Measurements from ENCODE around the gene CWF19L2. TPM values are rescaled to one million over a fixed set of nuclear protein-coding genes. Genes with fewer than 3 reads are reported as not detected.

CWF19L2 gene
- polyA plus RNA-seq, 1 of the 3 experiments (the other 2 are of a cell fraction): 0.74 TPM

DNA sequence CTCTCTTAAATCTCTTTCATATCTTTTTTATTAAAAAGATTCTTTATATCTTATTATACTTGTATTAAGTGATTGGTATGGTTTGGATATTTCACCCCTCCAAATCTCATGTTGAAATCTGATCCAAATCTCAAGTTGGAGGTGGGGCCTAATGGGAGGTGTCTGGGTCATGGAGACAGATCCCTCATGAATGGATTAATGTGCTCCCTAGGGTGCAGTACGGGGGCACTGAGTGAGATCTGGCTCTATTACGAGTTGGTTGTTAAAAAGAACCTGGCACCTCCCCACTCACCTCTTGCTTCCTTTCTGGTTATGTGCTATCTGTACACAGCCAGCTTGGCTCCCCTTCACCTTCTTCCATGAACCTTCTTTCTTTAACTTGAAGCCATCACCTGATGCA lies 149.6 kb downstream of the CWF19L2 start (continued):
- no peak for TF ChIP-seq RCOR1 (IDR thresholded peaks at IDR 0.05; ENCODE audit: low read length)

DNA sequence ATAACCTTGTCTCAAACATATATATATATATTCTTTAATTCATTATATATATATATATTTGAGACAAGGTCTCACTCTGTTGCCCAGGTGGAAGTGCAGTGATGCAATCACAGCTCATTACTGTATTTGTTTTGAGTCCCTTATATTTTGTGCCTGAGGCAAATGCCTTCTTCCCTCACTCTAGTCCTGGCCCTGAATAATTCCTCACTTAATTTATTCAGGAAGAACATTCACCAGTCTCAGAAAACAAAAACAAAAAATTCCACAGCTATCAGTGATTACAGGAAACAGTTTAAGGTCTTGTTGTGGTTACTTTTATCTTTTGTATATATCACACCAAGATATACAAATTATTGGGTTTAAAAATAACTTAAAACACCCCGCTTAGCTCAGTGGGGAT lies 155.7 kb downstream of the CWF19L2 start:
- H3K36me3 ChIP-seq (replicated peaks in 1 of 2; ENCODE audit: control insufficient read depth in 1 of 2, insufficient read depth in 2 of 2, low read length in 1 of 2): peaks cover 2 to 4% of the 10 kb centered on the region in 2 experiments
- no peaks in the 10 kb centered on the region for H3K79me2 ChIP-seq (ENCODE audit: insufficient read depth)
- no peaks in the 10 kb centered on the region for H3K9me3 ChIP-seq
- H3K9me2 ChIP-seq: no peaks in the 10 kb centered on the region
- no peak overlapping the region for H3K27ac ChIP-seq (ENCODE audit: low read depth in 2 of 2, low read length in 1 of 2)
- no peaks in the 10 kb centered on the region for H3K27me3 ChIP-seq (ENCODE audit: insufficient read depth)
- H3K9ac ChIP-seq: no peak overlapping the region
- no peaks in the 10 kb centered on the region for H3K4me1 ChIP-seq (ENCODE audit: control insufficient read depth in 1 of 2, insufficient read depth in 2 of 2, low read depth in 1 of 2, low read length in 1 of 2)
- ChIA-PET POLR2A (no interaction called here), CTCF (interaction anchor here (0.6 to 1.0 kb wide), 2 partner anchors 21 to 524 kb away, joined by 3 to 4 read pairs; no protein-coding TSS in a partner anchor)
- no peaks in the 10 kb centered on the region for H4K20me1 ChIP-seq (ENCODE audit: insufficient read depth)
- no peak overlapping the region for H3K4me2 ChIP-seq
- H3F3A ChIP-seq (replicated peaks; ENCODE audit: insufficient read depth): no peaks in the 10 kb centered on the region
- WGBS (ENCODE audit: low lambda C conversion rate): 100% methylated on average over 1 of the region's 1 CpG
- DNase-seq: no peak
- H2AFZ ChIP-seq (ENCODE audit: low read depth): no peak overlapping the region
- H3K4me3 ChIP-seq (ENCODE audit: low read depth in 2 of 2, low read length in 1 of 2): no peak overlapping the region
- TF ChIP-seq RCOR1 (IDR thresholded peaks at IDR 0.05; ENCODE audit: low read length): no peak
- TF ChIP-seq MXI1 (IDR thresholded peaks at IDR 0.05; ENCODE audit: low read depth, low read length): no peak
- TF ChIP-seq EP300 (IDR thresholded peaks at IDR 0.05; ENCODE audit: borderline replicate concordance in 1 of 2, low read depth in 1 of 2, low read length in 1 of 2): no peak
- no peak for TF ChIP-seq RXRA (IDR thresholded peaks at IDR 0.05; ENCODE audit: borderline replicate concordance, low read depth)
- TF ChIP-seq, protein P1, sequence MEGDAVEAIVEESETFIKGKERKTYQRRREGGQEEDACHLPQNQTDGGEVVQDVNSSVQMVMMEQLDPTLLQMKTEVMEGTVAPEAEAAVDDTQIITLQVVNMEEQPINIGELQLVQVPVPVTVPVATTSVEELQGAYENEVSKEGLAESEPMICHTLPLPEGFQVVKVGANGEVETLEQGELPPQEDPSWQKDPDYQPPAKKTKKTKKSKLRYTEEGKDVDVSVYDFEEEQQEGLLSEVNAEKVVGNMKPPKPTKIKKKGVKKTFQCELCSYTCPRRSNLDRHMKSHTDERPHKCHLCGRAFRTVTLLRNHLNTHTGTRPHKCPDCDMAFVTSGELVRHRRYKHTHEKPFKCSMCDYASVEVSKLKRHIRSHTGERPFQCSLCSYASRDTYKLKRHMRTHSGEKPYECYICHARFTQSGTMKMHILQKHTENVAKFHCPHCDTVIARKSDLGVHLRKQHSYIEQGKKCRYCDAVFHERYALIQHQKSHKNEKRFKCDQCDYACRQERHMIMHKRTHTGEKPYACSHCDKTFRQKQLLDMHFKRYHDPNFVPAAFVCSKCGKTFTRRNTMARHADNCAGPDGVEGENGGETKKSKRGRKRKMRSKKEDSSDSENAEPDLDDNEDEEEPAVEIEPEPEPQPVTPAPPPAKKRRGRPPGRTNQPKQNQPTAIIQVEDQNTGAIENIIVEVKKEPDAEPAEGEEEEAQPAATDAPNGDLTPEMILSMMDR (IDR thresholded peaks at IDR 0.05): no peak
- no peak for TF ChIP-seq CHD2 (IDR thresholded peaks at IDR 0.05; ENCODE audit: low read length, partially characterized antibody)
- TF ChIP-seq GATA2 (CRISPR knock-in tag; IDR thresholded peaks at IDR 0.05): no peak

DNA sequence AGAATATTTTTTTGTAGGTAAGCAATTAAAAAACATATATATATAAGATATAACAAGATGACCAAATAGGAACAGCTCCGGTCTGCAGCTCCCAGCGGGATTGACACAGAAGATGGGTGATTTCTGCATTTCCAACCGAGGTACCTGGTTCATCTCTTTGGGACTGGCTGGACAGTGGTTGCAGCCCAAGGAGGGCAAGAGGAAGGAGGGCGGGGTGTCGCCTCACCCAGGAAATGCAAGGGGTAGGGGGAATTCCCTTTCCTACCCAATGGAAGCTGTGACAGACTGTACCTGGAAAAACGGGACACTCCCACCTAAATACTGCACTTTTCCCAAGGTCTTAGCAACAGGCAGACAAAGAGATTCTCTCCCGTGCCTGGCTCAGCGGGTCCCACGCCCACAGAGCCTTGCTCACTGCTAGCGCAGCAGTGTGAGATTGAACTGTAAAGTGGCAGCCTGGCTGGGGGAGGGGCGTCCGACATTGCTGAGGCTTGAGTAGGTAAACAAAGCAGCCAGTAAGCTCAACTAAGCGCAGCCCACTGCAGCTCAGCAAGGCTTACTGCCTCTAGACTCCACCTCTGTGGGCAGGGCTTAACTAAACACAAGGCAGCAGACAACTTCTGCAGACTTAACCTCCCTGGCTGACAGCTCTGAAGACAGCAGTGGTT lies 163.8 kb downstream of the CWF19L2 start:
- Histone ChIP-seq H3K9me2 (no peaks in the 10 kb centered on the region), H2AFZ (ENCODE audit: low read depth) (no peak overlapping the region), H3K9ac (no peak overlapping the region), H3K27ac (ENCODE audit: low read depth in 2 of 2, low read length in 1 of 2) (no peak overlapping the region), H3K36me3 (replicated peaks in 1 of 2; ENCODE audit: control insufficient read depth in 1 of 2, insufficient read depth in 2 of 2, low read length in 1 of 2) (peaks cover 0 to 3% of the 10 kb centered on the region in 2 experiments), H3K79me2 (ENCODE audit: insufficient read depth) (no peaks in the 10 kb centered on the region), H3K27me3 (ENCODE audit: insufficient read depth) (no peaks in the 10 kb centered on the region), H3K4me3 (ENCODE audit: low read depth in 2 of 2, low read length in 1 of 2) (no peak overlapping the region), H4K20me1 (ENCODE audit: insufficient read depth) (no peaks in the 10 kb centered on the region), H3K4me1 (ENCODE audit: control insufficient read depth in 1 of 2, insufficient read depth in 2 of 2, low read depth in 1 of 2, low read length in 1 of 2) (no peaks in the 10 kb centered on the region), H3F3A (replicated peaks; ENCODE audit: insufficient read depth) (no peaks in the 10 kb centered on the region), H3K9me3 (no peaks in the 10 kb centered on the region), H3K4me2 (no peak overlapping the region)
- CTCF ChIA-PET: no interaction called here
- POLR2A ChIA-PET: no interaction called here
- 98% methylated on average over 10 of the region's 13 CpGs for WGBS (ENCODE audit: low lambda C conversion rate)
- DNase-seq: no peak
- TF ChIP-seq SMC3 (IDR thresholded peaks at IDR 0.05; ENCODE audit: low read depth, low read length) (no peak), GABPA (IDR thresholded peaks at IDR 0.05; ENCODE audit: low read depth) (no peak), RAD21 (IDR thresholded peaks at IDR 0.05; ENCODE audit: low read length) (no peak), MEF2A (IDR thresholded peaks at IDR 0.05; ENCODE audit: borderline replicate concordance, low read depth) (no peak)
- TF ChIP-seq, protein P2, sequence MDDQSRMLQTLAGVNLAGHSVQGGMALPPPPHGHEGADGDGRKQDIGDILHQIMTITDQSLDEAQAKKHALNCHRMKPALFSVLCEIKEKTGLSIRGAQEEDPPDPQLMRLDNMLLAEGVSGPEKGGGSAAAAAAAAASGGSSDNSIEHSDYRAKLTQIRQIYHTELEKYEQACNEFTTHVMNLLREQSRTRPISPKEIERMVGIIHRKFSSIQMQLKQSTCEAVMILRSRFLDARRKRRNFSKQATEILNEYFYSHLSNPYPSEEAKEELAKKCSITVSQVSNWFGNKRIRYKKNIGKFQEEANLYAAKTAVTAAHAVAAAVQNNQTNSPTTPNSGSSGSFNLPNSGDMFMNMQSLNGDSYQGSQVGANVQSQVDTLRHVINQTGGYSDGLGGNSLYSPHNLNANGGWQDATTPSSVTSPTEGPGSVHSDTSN (IDR thresholded peaks at IDR 0.05): no peak
- TF ChIP-seq, protein P3, sequence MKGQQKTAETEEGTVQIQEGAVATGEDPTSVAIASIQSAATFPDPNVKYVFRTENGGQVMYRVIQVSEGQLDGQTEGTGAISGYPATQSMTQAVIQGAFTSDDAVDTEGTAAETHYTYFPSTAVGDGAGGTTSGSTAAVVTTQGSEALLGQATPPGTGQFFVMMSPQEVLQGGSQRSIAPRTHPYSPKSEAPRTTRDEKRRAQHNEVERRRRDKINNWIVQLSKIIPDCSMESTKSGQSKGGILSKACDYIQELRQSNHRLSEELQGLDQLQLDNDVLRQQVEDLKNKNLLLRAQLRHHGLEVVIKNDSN (IDR thresholded peaks at IDR 0.05; ENCODE audit: borderline replicate concordance, low read depth): no peak

All from SK-N-SH (cell line).